HG03097 (cell line): ENCODE measurements around the gene TRMT10C.
"Not testable (repeated sequence)": the region's sequence is repeated elsewhere in the genome, so short reads cannot be mapped to it uniquely, and the experiment has no call there.

Experiments
- ATAC-seq: cut with Tn5 transposase; IDR thresholded peaks from one replicate; pipeline ENCODE4 v1.9.1; 2021; ENCODE audit not compliant: unreplicated experiment, low FRiP score

The TRMT10C gene

DNA sequence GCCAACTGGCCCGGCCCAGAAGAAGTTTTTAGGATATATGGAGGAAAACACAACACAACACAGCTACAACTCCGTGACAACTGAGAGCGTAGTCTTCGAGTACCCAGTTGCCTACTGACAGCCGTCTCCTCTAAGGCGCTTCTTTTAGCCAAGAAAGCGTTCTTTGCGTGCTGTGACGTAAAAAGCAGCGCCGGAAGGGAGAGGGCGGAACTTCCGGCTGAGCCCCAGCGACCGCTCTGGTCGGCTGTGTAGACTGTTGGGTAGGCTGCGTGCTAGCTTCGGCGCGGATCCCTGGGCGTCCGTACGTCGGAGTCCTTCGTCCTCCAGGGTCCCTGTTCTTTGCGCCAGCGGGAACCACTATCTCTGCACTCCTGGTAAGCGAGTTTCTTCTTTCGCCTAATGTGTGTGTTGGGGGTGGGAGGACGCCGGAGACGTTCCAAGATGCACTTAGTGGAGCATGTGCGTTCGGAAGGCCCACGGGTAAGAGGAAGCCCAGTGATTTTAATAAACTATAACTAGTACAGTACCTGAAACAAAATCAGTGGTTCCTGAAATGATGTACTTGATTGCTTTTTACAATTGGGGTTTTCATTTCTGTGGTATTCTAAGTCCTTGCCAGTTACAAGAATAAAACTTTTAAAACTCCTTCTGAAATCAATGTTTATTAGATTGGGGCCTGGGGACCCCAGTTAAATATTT, at the start of gene TRMT10C:
TSS of gene TRMT10C (plus strand) at position 239 of the 699 bp plus-strand sequence. CDS start 2,914 bp downstream, outside the sequence.
- peak; percentile 99 for ATAC-seq

DNA sequence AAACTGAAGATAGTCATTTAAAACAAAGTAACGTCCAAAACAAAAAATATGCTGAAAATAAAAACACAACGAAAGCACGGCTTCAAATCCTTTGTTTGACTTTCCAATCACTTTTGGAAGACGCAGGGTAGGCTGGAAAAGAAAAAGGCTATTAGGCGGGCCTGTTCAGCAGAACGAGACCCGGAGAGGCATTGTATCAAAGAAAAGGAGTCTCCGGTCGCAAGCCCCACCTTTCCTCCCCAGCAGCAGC, 49.3 kb upstream of the TRMT10C start:
- peak; percentile 19 for ATAC-seq

DNA sequence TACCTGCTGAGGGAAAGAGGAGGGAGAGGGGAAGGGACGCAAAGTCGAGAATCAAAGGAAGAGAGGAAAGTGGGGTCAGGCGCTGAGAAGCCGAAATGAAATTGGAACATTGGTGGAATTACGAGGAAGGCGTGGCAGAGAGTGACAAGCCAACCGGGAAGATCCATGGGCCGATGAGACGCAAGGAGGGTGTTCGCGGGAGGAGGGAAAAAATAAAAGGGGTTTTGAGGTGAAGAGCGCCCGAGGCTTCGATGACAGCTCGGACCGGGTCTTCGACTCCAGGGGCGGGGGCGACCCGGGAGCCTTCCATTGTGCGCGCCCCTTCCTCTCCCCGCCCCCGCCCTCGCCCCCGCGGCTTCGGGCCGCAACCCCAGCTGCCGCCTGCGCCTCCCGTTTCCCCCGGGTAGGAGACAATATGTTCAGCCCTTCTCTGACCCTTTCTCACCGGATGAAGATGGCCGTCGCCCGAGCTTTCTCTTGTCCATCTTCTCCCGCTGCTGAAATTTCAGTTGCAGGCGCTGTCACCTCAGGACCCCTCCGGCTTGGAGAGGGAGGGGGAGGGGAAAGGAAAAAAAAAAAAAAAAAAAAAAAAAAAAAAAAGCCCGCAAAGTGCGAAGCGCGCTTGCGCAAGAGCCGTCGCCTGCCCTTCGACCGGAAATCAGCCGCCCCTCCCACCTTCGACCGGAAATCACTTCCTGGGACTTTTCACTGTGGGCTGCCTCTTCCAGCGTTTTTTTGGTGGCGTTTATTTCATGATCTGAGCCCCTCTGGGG, 48.8 kb upstream of the TRMT10C start, which contains the start of gene SENP7:
TSS of gene SENP7 (minus strand) at position 567 of the 773 bp plus-strand sequence. CDS start at position 485, 82 bp downstream.
- peak; percentile 42 for ATAC-seq

DNA sequence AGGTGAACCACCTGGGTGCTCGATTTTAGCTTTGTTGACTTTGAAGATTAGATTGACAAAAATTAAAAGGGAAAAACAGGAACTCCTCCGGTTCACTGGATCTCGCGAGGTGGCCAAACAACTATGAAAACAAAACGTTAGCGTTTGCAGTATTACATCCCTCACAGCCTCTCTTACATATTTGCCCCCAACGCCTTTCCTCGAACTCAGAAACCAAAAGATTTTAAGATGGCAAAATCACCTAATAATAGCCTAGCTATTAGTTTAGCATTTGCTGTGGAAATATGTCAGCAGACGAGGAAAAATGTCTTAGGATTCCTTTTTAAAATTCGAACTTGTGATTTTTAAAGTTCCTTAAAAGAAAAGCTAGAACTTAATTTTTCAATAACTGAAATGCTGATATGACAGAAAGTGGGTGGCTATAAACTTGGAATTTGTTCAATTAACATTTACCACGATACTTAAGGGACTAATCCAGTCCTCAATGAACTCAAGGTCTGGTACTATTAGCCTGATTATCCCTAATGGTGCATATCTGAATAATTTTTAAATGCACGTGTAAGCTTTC, 48.2 kb upstream of the TRMT10C start:
- peak; percentile 33 for ATAC-seq

DNA sequence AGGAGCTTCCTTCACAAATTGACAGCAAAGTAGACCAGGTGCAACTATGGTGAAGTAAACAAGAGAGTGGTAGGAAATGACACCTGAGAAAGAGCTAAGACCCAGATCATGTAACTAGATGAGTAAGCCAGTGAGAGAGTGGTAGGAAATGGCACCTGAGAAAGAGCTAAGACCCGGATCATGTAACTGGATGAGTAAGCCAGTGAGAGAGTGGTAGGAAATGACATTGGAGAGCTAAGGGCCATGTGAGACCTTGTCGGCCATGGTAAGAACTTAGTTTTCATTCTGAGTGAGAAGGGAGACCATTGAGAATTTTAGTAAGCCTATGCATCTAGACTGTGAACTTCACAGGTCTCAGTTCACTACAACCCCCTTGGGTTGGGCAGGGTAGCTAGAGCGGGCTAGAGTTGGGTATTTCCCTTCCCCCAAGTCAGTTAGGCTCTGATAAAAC, 43.2 kb upstream of the TRMT10C start:
- peak; percentile 97 for ATAC-seq

- ATAC-seq, result no peak
Measured at GRCh38 chr3:101519685-101520365, 41.8 kb upstream of the TRMT10C start.

DNA sequence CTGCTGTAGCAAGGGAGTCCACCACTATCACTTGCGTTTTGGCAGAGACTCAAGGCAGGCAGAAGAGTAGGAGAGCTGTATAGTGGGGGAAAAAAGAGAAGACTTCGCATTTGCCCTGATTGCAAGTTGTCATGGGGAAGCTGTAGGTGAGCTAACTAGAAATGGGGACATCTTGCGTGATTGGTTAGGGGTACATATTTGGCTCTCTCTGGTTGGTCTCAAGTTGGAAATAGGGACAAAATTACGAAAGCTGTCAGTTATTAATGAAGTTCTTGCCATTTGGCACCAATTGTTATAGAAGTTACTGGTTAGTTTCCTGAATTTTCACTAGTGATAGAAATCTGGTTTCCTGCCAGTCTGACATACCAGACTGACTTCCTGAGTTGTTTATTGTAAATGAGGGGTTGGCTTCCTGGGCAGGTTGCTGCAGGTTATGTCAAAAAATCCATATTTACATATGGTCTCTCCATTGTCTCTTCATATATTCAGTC, 40.4 kb upstream of the TRMT10C start:
- ATAC-seq, result no peak

DNA sequence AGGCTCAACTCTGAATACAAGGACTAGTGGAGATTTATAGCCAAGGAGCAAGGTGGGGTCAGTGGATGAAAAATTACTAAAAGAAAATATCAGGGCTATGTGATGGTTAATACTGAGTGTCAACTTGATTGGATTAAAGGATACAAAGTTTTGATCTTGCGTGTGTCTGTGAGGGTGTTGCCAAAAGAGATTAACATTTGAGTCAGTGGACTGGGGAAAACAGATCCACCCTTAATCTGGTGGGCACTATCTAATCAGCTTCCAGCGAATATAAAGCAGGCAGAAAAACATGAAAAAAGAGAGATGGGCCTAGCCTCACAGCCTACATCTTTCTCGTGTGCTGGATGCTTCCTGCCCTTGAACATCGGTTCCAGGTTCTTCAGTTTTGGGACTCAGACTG, 34.2 kb upstream of the TRMT10C start:
- ATAC-seq, result no peak

- no peak for ATAC-seq
Measured at GRCh38 chr3:101527906-101528305, 33.8 kb upstream of the TRMT10C start.

GRCh38 chr3:101529816-101530685, 31.6 kb upstream of the TRMT10C start:
- ATAC-seq, result no peak

DNA sequence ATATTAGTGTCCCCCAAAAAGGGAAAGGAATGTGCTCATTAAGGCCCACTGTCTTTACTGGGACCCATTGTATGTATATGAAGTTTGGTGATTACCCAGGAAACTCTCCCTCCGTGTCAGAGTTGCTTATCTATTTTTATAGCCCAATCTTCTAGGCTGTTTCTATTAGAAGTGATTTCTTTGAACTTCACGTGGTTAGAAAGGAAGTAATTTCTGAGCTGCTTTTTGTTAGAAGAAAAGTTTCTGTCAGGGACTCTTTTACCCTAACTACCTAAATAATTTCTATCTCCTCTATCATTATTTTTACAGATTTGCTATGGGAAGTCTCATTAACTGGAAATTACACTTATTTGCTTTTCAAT, 31.0 kb upstream of the TRMT10C start:
- no peak for ATAC-seq

GRCh38 chr3:101531473-101532086, 30.1 kb upstream of the TRMT10C start:
- ATAC-seq, result no peak

DNA sequence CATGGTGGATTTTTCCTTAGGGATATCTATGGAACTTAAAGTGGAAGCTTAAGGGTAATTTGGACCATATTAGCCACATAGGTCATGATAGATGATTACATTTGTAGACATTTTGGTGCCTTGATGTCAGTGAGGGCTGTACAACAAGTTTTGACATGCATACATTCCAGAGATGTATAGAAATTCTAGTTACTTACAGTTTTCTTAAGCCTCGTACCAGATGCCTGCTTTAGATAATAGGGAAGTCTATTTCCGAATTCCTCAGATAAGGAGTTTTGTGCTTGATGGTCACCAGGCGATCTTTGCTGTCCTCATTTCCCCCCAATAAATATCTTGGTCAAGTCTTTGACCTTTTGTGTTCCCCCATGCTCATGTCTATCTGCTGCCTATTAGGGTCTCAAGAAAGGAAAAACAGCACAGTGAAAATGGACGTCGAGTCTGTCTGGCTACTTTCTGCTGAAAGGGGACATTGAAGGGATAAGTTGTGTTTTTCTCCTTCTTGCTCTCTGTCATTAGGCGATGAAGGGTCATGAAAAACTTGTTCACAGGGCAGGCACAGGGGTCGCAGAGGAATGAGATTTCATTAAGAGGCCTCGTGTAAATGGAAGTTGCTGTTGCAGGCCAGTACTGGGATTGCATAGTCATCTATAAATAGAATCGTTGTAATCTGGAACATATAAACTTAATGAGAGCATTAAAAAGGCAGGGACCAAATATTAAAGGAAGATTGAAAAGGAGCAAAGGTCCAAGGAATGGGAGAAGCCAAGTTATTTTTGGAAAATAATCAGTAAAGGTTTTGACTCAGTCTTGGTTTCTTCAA, 28.7 kb upstream of the TRMT10C start:
- no peak for ATAC-seq

- no peak for ATAC-seq
Measured at GRCh38 chr3:101533603-101533968, 28.1 kb upstream of the TRMT10C start.

DNA sequence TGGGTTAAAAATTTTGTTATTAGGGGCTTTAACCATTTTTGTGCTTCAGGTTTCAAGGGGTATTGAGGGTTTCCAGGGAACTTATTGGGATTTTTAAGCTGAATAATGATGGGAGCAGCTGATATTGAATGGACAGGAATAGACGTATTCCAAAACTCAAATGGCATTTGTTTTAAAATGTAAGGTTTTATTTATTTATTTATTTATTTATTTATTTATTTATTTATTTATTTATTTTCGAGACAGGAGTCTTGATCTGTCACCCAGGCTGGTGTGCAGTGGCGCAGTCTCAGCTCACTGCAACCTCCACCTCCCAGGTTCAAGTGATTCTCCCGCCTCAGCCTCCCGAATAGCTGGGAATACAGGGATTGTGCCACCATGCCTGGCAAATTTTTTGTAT, 26.4 kb upstream of the TRMT10C start:
- no peak for ATAC-seq

GRCh38 chr3:101536266-101536665, 25.4 kb upstream of the TRMT10C start:
- ATAC-seq, result no peak

DNA sequence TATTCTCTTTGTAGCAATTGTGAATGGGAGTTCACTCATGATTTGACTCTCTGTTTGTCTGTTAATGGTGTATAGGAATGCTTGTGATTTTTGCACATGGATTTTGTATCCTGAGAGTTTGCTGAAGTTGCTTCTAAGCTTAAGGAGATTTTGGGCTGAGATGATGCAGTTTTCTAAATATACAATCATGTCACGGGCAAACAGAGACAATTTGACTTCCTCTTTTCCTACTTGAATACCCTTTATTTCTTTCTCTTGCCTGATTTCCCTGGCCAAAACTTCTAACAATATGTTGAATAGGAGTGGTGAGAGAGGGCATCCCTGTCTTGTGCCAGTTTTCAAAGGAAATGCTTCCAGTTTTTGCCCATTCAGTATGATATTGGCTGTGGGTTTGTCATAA, 24.7 kb upstream of the TRMT10C start:
- not testable (repeated sequence) for ATAC-seq

DNA sequence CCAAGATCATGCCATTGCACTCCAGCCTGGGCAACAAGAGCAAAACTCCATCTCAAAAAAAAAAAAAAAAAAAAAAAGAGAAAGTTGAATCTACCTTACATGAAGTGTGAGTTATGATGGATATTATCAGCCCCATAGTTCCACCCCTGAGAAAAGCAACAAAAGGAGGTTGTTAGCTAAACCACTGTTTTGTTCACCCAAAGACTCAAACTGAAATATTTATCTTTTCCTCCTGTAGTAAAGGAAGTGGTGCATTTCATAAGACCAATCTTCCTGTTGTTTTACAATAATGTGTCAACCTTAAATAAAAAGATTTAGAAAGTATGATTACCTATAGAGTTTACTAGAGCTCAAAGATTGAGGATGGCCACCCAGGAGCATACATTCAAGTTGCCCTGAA, 18.7 kb upstream of the TRMT10C start:
- ATAC-seq, result no peak
